Stimulated activated CD8-positive, alpha-beta memory T cell treated with anti-CD3 and anti-CD28 coated beads, Interleukin-12 subunit alpha, Interleukin-12 subunit beta, amount 100 ng/mL, for 4 hours (primary cell): ENCODE data around the gene GPLD1.

Experiments
- DNase-seq: peaks from one replicate; pipeline ENCODE4 v3.0.0-alpha.2; 2020; ENCODE audit warnings: low read depth

The GPLD1 gene

GRCh38 chr6:24381476-24382219 is 107.7 kb downstream of the GPLD1 start:
- no peak for DNase-seq

GRCh38 chr6:24378473-24379097 is 110.8 kb downstream of the GPLD1 start:
- no peak for DNase-seq
